Ramos (cell line): Measurements from ENCODE around the gene TCN1.

Source experiments
- in situ Hi-C: fragments of 300-500 bp; cut with MboI; formaldehyde crosslinking; loops from one replicate; pipeline ENCODE4 v1.14.3; 2022; ENCODE audit warnings: low sequenced_read_pairs; ENCODE audit not compliant: unreplicated experiment

The TCN1 gene

GRCh38 chr11:59812220-59812619 lies 54.1 kb downstream of the TCN1 start:
- in situ Hi-C loops = loop anchor here (25.0 kb wide), 1 partner anchor 250 kb away; no protein-coding TSS in a partner anchor

- in situ Hi-C loops = loop anchor here (25.0 kb wide), 1 partner anchor 249 kb away; no protein-coding TSS in a partner anchor
These were observed 55.4 kb downstream of the TCN1 start for GRCh38 chr11:59810911-59811259.

- in situ Hi-C loops = loop anchor here (25.0 kb wide), 1 partner anchor 248 kb away; no protein-coding TSS in a partner anchor
These were observed 55.9 kb downstream of the TCN1 start, which contains the start of gene MRPL16 for GRCh38 chr11:59810189-59810910. Gene MRPL16 (minus strand): TSS chr11:59810778. CDS start chr11:59810658, 120 bp downstream.

GRCh38 chr11:59807047-59807610 lies 59.2 kb downstream of the TCN1 start:
- in situ Hi-C loops = loop anchor here (25.0 kb wide), 1 partner anchor 245 kb away; no protein-coding TSS in a partner anchor

GRCh38 chr11:59804061-59804460 lies 62.2 kb downstream of the TCN1 start:
- in situ Hi-C loops = loop anchor here (5.0 to 25.0 kb wide), 2 partner anchors 47 to 242 kb away; partner anchors contain the start of gene STX3
